Activated CD8-positive, alpha-beta memory T cell treated with anti-CD3 and anti-CD28 coated beads, Interleukin-2, amount 10 ng/mL, durations not matched to agents 7 days and 5 days (primary cell): Measurements from ENCODE around the gene ERN2. TPM values are rescaled to one million over a fixed set of nuclear protein-coding genes. Genes with fewer than 3 reads are reported as not detected.
"Not testable (repeated sequence)": the region's sequence is repeated elsewhere in the genome, so short reads cannot be mapped to it uniquely, and the experiment has no call there.

Experiments
- ATAC-seq: fragments of 150-1000 bp; cut with Tn5 transposase; one replicate; pipeline ENCODE4 v1.10.0; 2021; ENCODE audit warnings: moderate library complexity
- CTCF ChIA-PET: fragments of 350-600 bp; sonication (Branson Sonifier 250); formaldehyde crosslinking; loops from one replicate; lab custom pipeline; 2021; ENCODE audit warnings: antibody characterized with exemption; lab: Charles Lee
- DNase-seq: peaks from one replicate; pipeline ENCODE4 v3.0.0-alpha.2; 2020
- H3K27ac Mint-ChIP-seq: one replicate; pipeline ENCODE4 v1.8.0; 2021; ENCODE audit warnings: mild to moderate bottlenecking, mixed read lengths
- H3K27me3 Mint-ChIP-seq: one replicate; pipeline ENCODE4 v1.8.0; 2021; ENCODE audit warnings: mixed read lengths
- H3K36me3 Mint-ChIP-seq: one replicate; pipeline ENCODE4 v1.8.0; 2021; ENCODE audit warnings: mild to moderate bottlenecking, mixed read lengths
- H3K4me1 Mint-ChIP-seq: one replicate; pipeline ENCODE4 v1.8.0; 2021; ENCODE audit warnings: mixed read lengths
- H3K4me3 Mint-ChIP-seq: one replicate; pipeline ENCODE4 v1.8.0; 2021; ENCODE audit warnings: mild to moderate bottlenecking, moderate library complexity, mixed read lengths
- H3K9me3 Mint-ChIP-seq: one replicate; pipeline ENCODE4 v1.8.0; 2022; ENCODE audit warnings: low read depth, mixed read lengths
- total RNA-seq, 2 experiments: library from RNA; stranded (reverse); gene quantifications; one replicate each; pipeline ENCODE4 v1.2.3, GENCODE V29; 2021

Gene ERN2
- not detected for total RNA-seq

GRCh38 chr16:23712976-23713375 lies at the start of gene ERN2:
TSS of gene ERN2 (minus strand) at chr16:23713222. CDS start at chr16:23713187, 35 bp downstream.
- Mint-ChIP-seq H3K4me3 (no peak within 1 kb of the TSS), H3K36me3 (no peaks in the 10 kb centered on the region), H3K4me1 (no peaks in the 10 kb centered on the region), H3K27ac (no peak within 1 kb of the TSS), H3K27me3 (peaks cover 58% of the 10 kb centered on the region), H3K9me3 (peaks cover 13% of the 10 kb centered on the region)
- no peak for DNase-seq
- CTCF ChIA-PET: no interaction called here
- ATAC-seq: no peak

GRCh38 chr16:23757937-23758619 lies 45.1 kb upstream of the ERN2 start:
- no peaks in the 10 kb centered on the region for H3K9me3 Mint-ChIP-seq
- no peaks in the 10 kb centered on the region for H3K4me1 Mint-ChIP-seq
- H3K27ac Mint-ChIP-seq: no peak overlapping the region
- no peak for DNase-seq
- CTCF ChIA-PET: interaction anchor here (1.2 kb wide), 1 partner anchor 746 kb away, joined by 3 read pairs; no protein-coding TSS in a partner anchor
- H3K4me3 Mint-ChIP-seq: no peak overlapping the region
- H3K27me3 Mint-ChIP-seq: peaks cover 55% of the 10 kb centered on the region
- no peaks in the 10 kb centered on the region for H3K36me3 Mint-ChIP-seq
- ATAC-seq: no peak

- ATAC-seq (no peak), DNase-seq (no peak)
- CTCF ChIA-PET: no interaction called here
- H3K36me3 Mint-ChIP-seq: no peaks in the 10 kb centered on the region
- no peaks in the 10 kb centered on the region for H3K9me3 Mint-ChIP-seq
- H3K4me1 Mint-ChIP-seq: no peaks in the 10 kb centered on the region
- no peak overlapping the region for H3K27ac Mint-ChIP-seq
- peaks cover 58% of the 10 kb centered on the region for H3K27me3 Mint-ChIP-seq
- no peak overlapping the region for H3K4me3 Mint-ChIP-seq
Observed at GRCh38 chr16:23757116-23757515, 44.1 kb upstream of the ERN2 start.

- Mint-ChIP-seq H3K27me3 (peaks cover 61% of the 10 kb centered on the region), H3K4me1 (no peaks in the 10 kb centered on the region), H3K4me3 (no peak overlapping the region), H3K36me3 (no peaks in the 10 kb centered on the region), H3K27ac (no peak overlapping the region), H3K9me3 (no peaks in the 10 kb centered on the region)
- CTCF ChIA-PET: no interaction called here
- no peak for DNase-seq
- no peak for ATAC-seq
Observed at GRCh38 chr16:23755484-23755809, 42.4 kb upstream of the ERN2 start.

- no peaks in the 10 kb centered on the region for H3K4me1 Mint-ChIP-seq
- H3K9me3 Mint-ChIP-seq: no peaks in the 10 kb centered on the region
- H3K4me3 Mint-ChIP-seq: no peak within 1 kb of the TSS
- peaks cover 58% of the 10 kb centered on the region for H3K27me3 Mint-ChIP-seq
- DNase-seq (no peak), ATAC-seq (no peak)
- H3K27ac Mint-ChIP-seq: no peak within 1 kb of the TSS
- CTCF ChIA-PET: no interaction called here
- H3K36me3 Mint-ChIP-seq: no peaks in the 10 kb centered on the region
Observed at GRCh38 chr16:23754594-23755483, 41.8 kb upstream of the ERN2 start, which contains the start of gene CHP2. TSS of gene CHP2 (plus strand) at chr16:23755026. CDS start at chr16:23755050, 24 bp downstream.

- H3K4me1 Mint-ChIP-seq: no peaks in the 10 kb centered on the region
- CTCF ChIA-PET: no interaction called here
- H3K36me3 Mint-ChIP-seq: no peaks in the 10 kb centered on the region
- DNase-seq (no peak), ATAC-seq (no peak)
- no peak overlapping the region for H3K27ac Mint-ChIP-seq
- no peaks in the 10 kb centered on the region for H3K9me3 Mint-ChIP-seq
- no peak overlapping the region for H3K4me3 Mint-ChIP-seq
- H3K27me3 Mint-ChIP-seq: peaks cover 57% of the 10 kb centered on the region
Observed at GRCh38 chr16:23753908-23754593, 41.0 kb upstream of the ERN2 start.

- DNase-seq, H3K4me3 Mint-ChIP-seq, ATAC-seq, H3K9me3 Mint-ChIP-seq, H3K36me3 Mint-ChIP-seq, H3K4me1 Mint-ChIP-seq, H3K27ac Mint-ChIP-seq, CTCF ChIA-PET: not testable (repeated sequence)
- peaks cover 40% of the 10 kb centered on the region for H3K27me3 Mint-ChIP-seq
Observed at GRCh38 chr16:23751053-23751452, 38.0 kb upstream of the ERN2 start.

GRCh38 chr16:23748630-23749029 lies 35.6 kb upstream of the ERN2 start:
- Mint-ChIP-seq H3K4me1 (no peaks in the 10 kb centered on the region), H3K36me3 (no peaks in the 10 kb centered on the region), H3K9me3 (no peaks in the 10 kb centered on the region), H3K27ac (no peak overlapping the region), H3K27me3 (peaks cover 35% of the 10 kb centered on the region), H3K4me3 (no peak overlapping the region)
- CTCF ChIA-PET: no interaction called here
- no peak for DNase-seq
- ATAC-seq: no peak

GRCh38 chr16:23745263-23745662 lies 32.2 kb upstream of the ERN2 start:
- no peak for DNase-seq
- Mint-ChIP-seq H3K9me3 (no peaks in the 10 kb centered on the region), H3K27me3 (peaks cover 50% of the 10 kb centered on the region), H3K4me1 (no peaks in the 10 kb centered on the region), H3K4me3 (no peak overlapping the region), H3K27ac (no peak overlapping the region), H3K36me3 (no peaks in the 10 kb centered on the region)
- ATAC-seq: no peak
- CTCF ChIA-PET: no interaction called here

GRCh38 chr16:23742766-23743165 lies 29.7 kb upstream of the ERN2 start:
- CTCF ChIA-PET: no interaction called here
- no peaks in the 10 kb centered on the region for H3K9me3 Mint-ChIP-seq
- H3K27ac Mint-ChIP-seq: no peak overlapping the region
- H3K4me3 Mint-ChIP-seq: no peak overlapping the region
- ATAC-seq: no peak
- H3K27me3 Mint-ChIP-seq: peaks cover 56% of the 10 kb centered on the region
- no peaks in the 10 kb centered on the region for H3K4me1 Mint-ChIP-seq
- DNase-seq: no peak
- no peaks in the 10 kb centered on the region for H3K36me3 Mint-ChIP-seq

GRCh38 chr16:23741675-23742303 lies 28.8 kb upstream of the ERN2 start:
- Mint-ChIP-seq H3K4me1 (no peaks in the 10 kb centered on the region), H3K27ac (no peak overlapping the region), H3K36me3 (no peaks in the 10 kb centered on the region), H3K4me3 (no peak overlapping the region), H3K27me3 (peaks cover 54% of the 10 kb centered on the region), H3K9me3 (no peaks in the 10 kb centered on the region)
- CTCF ChIA-PET: no interaction called here
- DNase-seq (no peak), ATAC-seq (no peak)

- H3K4me3 Mint-ChIP-seq: no peak overlapping the region
Observed at GRCh38 chr16:23739516-23739915, 26.5 kb upstream of the ERN2 start.

GRCh38 chr16:23737423-23738028 lies 24.5 kb upstream of the ERN2 start:
- ATAC-seq, CTCF ChIA-PET: not testable (repeated sequence)

More at GRCh38 chr16:23739516-23739915, 26.5 kb upstream of the ERN2 start:
- Mint-ChIP-seq H3K4me1 (peaks cover 6% of the 10 kb centered on the region), H3K36me3 (no peaks in the 10 kb centered on the region), H3K9me3 (no peaks in the 10 kb centered on the region), H3K27ac (no peak overlapping the region), H3K27me3 (peaks cover 40% of the 10 kb centered on the region)
- CTCF ChIA-PET: no interaction called here
- ATAC-seq (no peak), DNase-seq (no peak)

More at GRCh38 chr16:23737423-23738028, 24.5 kb upstream of the ERN2 start:
- not testable (repeated sequence) for H3K27ac Mint-ChIP-seq, H3K36me3 Mint-ChIP-seq, H3K4me1 Mint-ChIP-seq, H3K9me3 Mint-ChIP-seq, H3K4me3 Mint-ChIP-seq, DNase-seq
- peaks cover 24% of the 10 kb centered on the region for H3K27me3 Mint-ChIP-seq
